IMR-90 (cell line): ENCODE measurements around the gene CTDSPL. TPM values are rescaled to one million over a fixed set of nuclear protein-coding genes. Genes with fewer than 3 reads are reported as not detected.

Experiments used
- ATAC-seq: fragments of 200-7000 bp; cut with Tn5 transposase; 2 replicates; pipeline ENCODE4 v1.9.1; 2020; ENCODE audit warnings: low read depth, mild to moderate bottlenecking, moderate library complexity
- BruUV-seq: library from RNA; stranded (reverse); fragments of 400-500 nt; replicated peaks from 2 replicates; lab custom pipeline; 2021; lab: Mats Ljungman, UMichigan
- CTCF ChIA-PET: fragments of 300-600 bp; formaldehyde crosslinking; extraction: SDS; loops from one replicate; lab custom pipeline; 2021; ENCODE audit warnings: antibody characterized with exemption; lab: Yijun Ruan, JAX
- POLR2A ChIA-PET: fragments of 300-600 bp; sonication (Branson Sonifier 250); formaldehyde crosslinking; loops from one replicate; lab custom pipeline; 2022; ENCODE audit warnings: antibody characterized with exemption; ENCODE audit not compliant: unreplicated experiment; lab: Charles Lee
- DNase-seq: peaks from one replicate; pipeline ENCODE4 v3.0.0; 2013
- H2AFZ ChIP-seq: replicated peaks from 2 replicates; pipeline ENCODE3; 2013; ENCODE audit warnings: low read length, mild to moderate bottlenecking; ENCODE audit not compliant: poor library complexity
- H2AK5ac ChIP-seq: 2 replicates; pipeline ENCODE4 v1.6.1; 2013; ENCODE audit warnings: low read depth, low read length, inconsistent platforms
- H2AK9ac ChIP-seq: replicated peaks from 2 replicates; pipeline ENCODE3; 2013; ENCODE audit warnings: mild to moderate bottlenecking, low read depth, low read length, moderate library complexity; ENCODE audit not compliant: poor library complexity
- H2BK120ac ChIP-seq: 2 replicates; pipeline ENCODE4 v1.6.1; 2013; ENCODE audit warnings: low read depth, low read length, inconsistent platforms
- H2BK15ac ChIP-seq: 3 replicates; pipeline ENCODE4 v1.6.1; 2013; ENCODE audit warnings: low read depth, low read length, inconsistent platforms
- H2BK20ac ChIP-seq: 2 replicates; pipeline ENCODE4 v1.6.1; 2013; ENCODE audit warnings: low read depth, mild to moderate bottlenecking, inconsistent platforms, low read length, moderate library complexity
- H2BK5ac ChIP-seq: 2 replicates; pipeline ENCODE4 v1.6.1; 2013; ENCODE audit warnings: mild to moderate bottlenecking, low read depth, low read length, inconsistent platforms; ENCODE audit not compliant: poor library complexity, severe bottlenecking
- H3K14ac ChIP-seq: replicated peaks from 2 replicates; pipeline ENCODE4 v1.6.1; 2013; ENCODE audit warnings: low read depth, low read length, inconsistent platforms
- H3K18ac ChIP-seq: 2 replicates; pipeline ENCODE4 v1.6.1; 2013; ENCODE audit warnings: low read depth, low read length, control low read depth
- H3K23ac ChIP-seq: 2 replicates; pipeline ENCODE4 v1.6.1; 2013; ENCODE audit warnings: low read depth, low read length, inconsistent platforms
- H3K27ac ChIP-seq: 2 replicates; pipeline ENCODE4 v1.5.1; 2013; ENCODE audit warnings: mild to moderate bottlenecking, control low read depth, low read length; ENCODE audit not compliant: insufficient read depth
- H3K27me3 ChIP-seq: 2 replicates; pipeline ENCODE4 v1.6.1; 2013; ENCODE audit warnings: low read length; ENCODE audit not compliant: control insufficient read depth, insufficient read depth
- H3K36me3 ChIP-seq: 2 replicates; pipeline ENCODE4 v1.6.1; 2013; ENCODE audit warnings: low read length, mixed read lengths; ENCODE audit not compliant: control insufficient read depth, insufficient read depth
- H3K4ac ChIP-seq: 2 replicates; pipeline ENCODE4 v1.6.1; 2013; ENCODE audit warnings: low read depth, low read length, inconsistent platforms
- H3K4me1 ChIP-seq: 2 replicates; pipeline ENCODE4 v1.6.1; 2013; ENCODE audit warnings: low read length, mixed read lengths; ENCODE audit not compliant: control insufficient read depth, insufficient read depth
- H3K4me2 ChIP-seq: 2 replicates; pipeline ENCODE4 v1.6.1; 2013; ENCODE audit warnings: low read depth, mild to moderate bottlenecking, control low read depth, low read length, moderate library complexity
- H3K4me3 ChIP-seq: 2 replicates; pipeline ENCODE4 v1.5.1; 2013; ENCODE audit warnings: low read depth, mild to moderate bottlenecking, control low read depth, low read length, moderate library complexity; ENCODE audit not compliant: insufficient read depth
- H3K56ac ChIP-seq: 2 replicates; pipeline ENCODE4 v1.6.1; 2013; ENCODE audit warnings: low read length, inconsistent platforms; ENCODE audit not compliant: insufficient read depth; ENCODE audit errors: extremely low read depth
- H3K79me1 ChIP-seq, 2 experiments: 2 replicates each; pipeline ENCODE4 v1.6.1; 2013; ENCODE audit warnings: low read length in 2 of 2, inconsistent platforms in 1 of 2, low read depth in 1 of 2
- H3K9ac ChIP-seq: 2 replicates; pipeline ENCODE4 v1.6.1; 2013; ENCODE audit warnings: low read depth, low read length, control low read depth
- H3K9me1 ChIP-seq: 2 replicates; pipeline ENCODE4 v1.6.1; 2013; ENCODE audit warnings: low read length, inconsistent platforms; ENCODE audit not compliant: insufficient read depth
- H3K9me3 ChIP-seq: 2 replicates; pipeline ENCODE4 v1.6.1; 2013; ENCODE audit warnings: low read length; ENCODE audit not compliant: control insufficient read depth, insufficient read depth
- H4K20me1 ChIP-seq: 2 replicates; pipeline ENCODE4 v1.6.1; 2013; ENCODE audit warnings: low read length, inconsistent platforms; ENCODE audit not compliant: insufficient read depth
- H4K5ac ChIP-seq: 2 replicates; pipeline ENCODE4 v1.6.1; 2013; ENCODE audit warnings: mild to moderate bottlenecking, low read depth, low read length, control low read depth
- H4K8ac ChIP-seq, 2 experiments: 2 replicates each; pipeline ENCODE4 v1.6.1; 2013; ENCODE audit warnings: low read depth in 2 of 2, low read length in 2 of 2, control low read depth in 1 of 2, inconsistent platforms in 1 of 2
- H4K91ac ChIP-seq: 2 replicates; pipeline ENCODE4 v1.6.1; 2013; ENCODE audit warnings: low read depth, low read length, inconsistent platforms; ENCODE audit not compliant: insufficient read depth
- BHLHE40 ChIP-seq: fragments of 150-350 bp; IDR thresholded peaks from 2 replicates; pipeline ENCODE4 v1.6.1; 2016; ENCODE audit warnings: mild to moderate bottlenecking, low read depth, low read length
- CEBPB ChIP-seq: IDR thresholded peaks from 2 replicates; pipeline ENCODE4 v1.6.1; 2012; ENCODE audit warnings: low read depth, low read length, improper control_type of control experiment
- CHD1 ChIP-seq: IDR thresholded peaks from 2 replicates; pipeline ENCODE4 v1.6.1; 2012; ENCODE audit warnings: low read depth, low read length, improper control_type of control experiment
- CTCF ChIP-seq: conservative IDR thresholded peaks from 2 replicates; pipeline ENCODE4 v1.5.1; 2012; ENCODE audit warnings: mild to moderate bottlenecking, low read depth, low read length, improper control_type of control experiment
- ELK1 ChIP-seq: fragments of 150-350 bp; IDR thresholded peaks from 2 replicates; pipeline ENCODE4 v1.6.1; 2016; ENCODE audit warnings: low read depth, mild to moderate bottlenecking, low read length, moderate library complexity, borderline replicate concordance
- FOS ChIP-seq: fragments of 150-350 bp; IDR thresholded peaks from 2 replicates; pipeline ENCODE4 v1.6.1; 2016; ENCODE audit warnings: low read depth, low read length
- MAFK ChIP-seq: IDR thresholded peaks from 2 replicates; pipeline ENCODE4 v1.6.1; 2012; ENCODE audit warnings: low read depth, low read length, improper control_type of control experiment
- MAZ ChIP-seq: IDR thresholded peaks from 2 replicates; pipeline ENCODE4 v1.6.1; 2012; ENCODE audit warnings: low read depth, mild to moderate bottlenecking, low read length, improper control_type of control experiment, moderate library complexity, borderline replicate concordance
- MXI1 ChIP-seq: IDR thresholded peaks from 2 replicates; pipeline ENCODE4 v1.6.1; 2012; ENCODE audit warnings: low read depth, mild to moderate bottlenecking, low read length, moderate library complexity, borderline replicate concordance
- NFE2L2 ChIP-seq: fragments of 150-350 bp; IDR thresholded peaks from 2 replicates; pipeline ENCODE4 v1.6.1; 2016; ENCODE audit warnings: low read depth, mild to moderate bottlenecking, low read length
- POLR2A ChIP-seq: IDR thresholded peaks from 2 replicates; pipeline ENCODE4 v1.6.1; 2012; ENCODE audit warnings: mild to moderate bottlenecking, low read depth, low read length
- RAD21 ChIP-seq: IDR thresholded peaks from 2 replicates; pipeline ENCODE4 v1.6.1; 2012; ENCODE audit warnings: low read length, improper control_type of control experiment
- RCOR1 ChIP-seq: IDR thresholded peaks from 2 replicates; pipeline ENCODE4 v1.6.1; 2012; ENCODE audit warnings: mild to moderate bottlenecking, low read length, improper control_type of control experiment; ENCODE audit not compliant: insufficient replicate concordance
- SMC3 ChIP-seq: fragments of 150-350 bp; IDR thresholded peaks from 2 replicates; pipeline ENCODE4 v1.6.1; 2016; ENCODE audit warnings: low read depth, mild to moderate bottlenecking, antibody characterized with exemption, low read length, moderate library complexity
- USF2 ChIP-seq: fragments of 150-350 bp; IDR thresholded peaks from 2 replicates; pipeline ENCODE4 v1.6.1; 2017; ENCODE audit warnings: mild to moderate bottlenecking, antibody characterized with exemption, low read length, low read depth
- WGBS, 2 experiments: methylation state at CpG; one replicate each; pipeline versions ENCODE4 v1.1.5 to v1.1.7; 2013; ENCODE audit warnings: missing lambda C conversion rate in 2 of 2; ENCODE audit not compliant: insufficient read length in 1 of 2; ENCODE audit errors: extremely low coverage in 2 of 2; 5-methylcytosine and 5-hydroxymethylcytosine counted together
- dilution Hi-C: fragments of 300-500 bp; cut with HindIII; formaldehyde crosslinking; loops from one replicate; pipeline ENCODE4 v1.14.3; 2018; ENCODE audit warnings: low sequenced_read_pairs; ENCODE audit not compliant: unreplicated experiment
- in situ Hi-C: fragments of 300-500 bp; cut with MboI; formaldehyde crosslinking; loops from 3 replicates; pipeline ENCODE4 v1.14.3; 2019; ENCODE audit warnings: low sequenced_read_pairs, inconsistent platforms, mixed read lengths
- intact Hi-C: fragments of 100-400 bp; cut with micrococcal nuclease; formaldehyde crosslinking; loops from 2 replicates; pipeline ENCODE4 v1.10.0; 2022
- polyA plus RNA-seq, 3 experiments: library from polyadenylated mRNA; depleted of rRNA; stranded (reverse); fragments of >200 nt; gene quantifications; 2 replicates each; pipeline ENCODE4 v1.2.3, GENCODE V29; 2012; ENCODE audit warnings: low replicate concordance in 1 of 3
- total RNA-seq: library from RNA; depleted of rRNA; stranded (reverse); fragments of >200 nt; gene quantifications from 2 replicates; pipeline ENCODE4 v1.2.3, GENCODE V29; 2012

CTDSPL gene
- total and polyA plus RNA-seq, 2 of the 4 experiments (the other 2 are of a cell fraction), result 24.5 to 29.0 TPM

- no TSS peak for BruUV-seq
- Histone ChIP-seq H3K4me1 (peaks cover 13% of the 10 kb centered on the region), H4K5ac (no peak overlapping the region), H3K27me3 (no peaks in the 10 kb centered on the region), H2AFZ (no peak overlapping the region), H3K79me1 (peaks cover 42 to 61% of the 10 kb centered on the region in 2 experiments), H2BK20ac (no peak overlapping the region), H3K23ac (0 out of 2 replicates have a peak overlapping the region, but pooled peaks have one; percentile 6), H3K9me3 (no peaks in the 10 kb centered on the region), H3K27ac (no peak overlapping the region), H2AK5ac (no peak overlapping the region), H2BK15ac (no peak overlapping the region), H3K14ac (0 out of 2 replicates have a peak overlapping the region, but pooled peaks have one; percentile 8), H2BK5ac (no peak overlapping the region), H3K9me1 (peaks cover 14% of the 10 kb centered on the region), H2BK120ac (no peak overlapping the region), H3K36me3 (no peaks in the 10 kb centered on the region), H4K8ac (no peak overlapping the region), H3K4me3 (no peak overlapping the region), H2AK9ac (no peak overlapping the region), H3K4ac (no peak overlapping the region), H3K56ac (no peak overlapping the region), H3K18ac (no peak overlapping the region), H4K91ac (no peak overlapping the region), H3K4me2 (peak overlapping the region; percentile 16; the same call in 1 of the 2 replicates), H3K9ac (no peak overlapping the region), H4K20me1 (peaks cover 46% of the 10 kb centered on the region; the same call in 1 of the 2 replicates)
- CTCF ChIA-PET, result interaction anchor here (0.5 to 1.2 kb wide), 4 partner anchors 11 to 287 kb away, joined by 3 to 4 read pairs (median 3); no protein-coding TSS in a partner anchor
- in situ Hi-C loops, result no loop called here
- POLR2A ChIA-PET, result no interaction called here
- ATAC-seq (peak; percentile 60), DNase-seq (peak; percentile 18)
- intact Hi-C loops, result no loop called here
- WGBS, 2 experiments, result 0% methylated on average over 1 of the region's 3 CpGs; no CpG with 5 or more reads in 1 of the 2 experiments
- dilution Hi-C loops, result no loop called here
- TF ChIP-seq BHLHE40 (no peak), USF2 (no peak), CEBPB (no peak), MAFK (no peak), POLR2A (no peak), NFE2L2 (no peak), RAD21 (no peak), MXI1 (no peak), MAZ (no peak), CTCF (no peak), RCOR1 (no peak), ELK1 (no peak), CHD1 (no peak), FOS (no peak), SMC3 (no peak)
Measured at GRCh38 chr3:37892927-37893600, 31.4 kb downstream of the CTDSPL start.
